ENCODE results near the gene CFAP299. TPM values are rescaled to one million over a fixed set of nuclear protein-coding genes. Genes with fewer than 3 reads are reported as not detected.

The CFAP299 gene
- total RNA-seq, 2 donors from 2014 or later, result not detected

DNA sequence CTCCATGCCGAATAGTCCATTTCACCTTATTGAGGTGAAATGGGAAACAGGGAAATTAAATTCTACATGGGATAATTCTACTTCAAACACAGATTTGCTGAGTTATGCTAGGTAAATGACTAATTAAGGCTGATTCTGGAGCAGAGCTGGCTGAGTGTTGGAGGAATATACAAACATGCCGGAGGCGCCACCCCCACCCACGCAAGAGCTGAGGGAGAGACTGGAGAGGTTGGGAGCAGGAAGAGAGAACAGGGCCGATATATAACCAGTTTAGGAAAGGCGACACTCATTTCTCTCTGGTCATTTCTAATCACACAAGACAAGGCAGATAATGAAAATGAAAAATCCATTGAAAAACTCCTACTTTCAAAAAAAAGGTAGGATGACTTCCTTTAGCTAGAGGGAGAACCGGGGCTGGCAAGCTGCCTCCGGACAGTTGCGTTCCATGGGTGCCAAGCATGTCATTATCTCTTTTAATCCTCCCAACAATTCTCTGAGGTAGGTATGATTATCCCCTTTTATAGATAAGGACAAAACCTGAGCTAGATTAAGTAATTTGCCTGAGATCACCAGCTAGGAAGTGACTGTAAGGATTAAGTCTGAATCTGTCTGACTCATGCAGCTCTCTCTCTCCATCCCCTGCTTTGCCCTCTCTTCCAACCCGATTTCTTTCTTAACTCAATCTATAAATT, 27.6 kb upstream of the CFAP299 start:
- Histone ChIP-seq H3K4me3 (no peak overlapping the region), H3K27ac (no peak overlapping the region), H3K9me3 (no peaks in the 10 kb centered on the region), H3K27me3 (replicated peaks; ENCODE audit: insufficient read depth) (no peaks in the 10 kb centered on the region), H3K4me1 (ENCODE audit: control insufficient read depth in 1 of 2, low read depth in 2 of 2) (no peaks in the 10 kb centered on the region), H3K36me3 (no peaks in the 10 kb centered on the region)
- DNase-seq (ENCODE audit: low spot score) (no peak), ATAC-seq (ENCODE audit: insufficient number of reproducible peaks, low FRiP score, low read depth) (no peak)
- TF ChIP-seq, protein P1, sequence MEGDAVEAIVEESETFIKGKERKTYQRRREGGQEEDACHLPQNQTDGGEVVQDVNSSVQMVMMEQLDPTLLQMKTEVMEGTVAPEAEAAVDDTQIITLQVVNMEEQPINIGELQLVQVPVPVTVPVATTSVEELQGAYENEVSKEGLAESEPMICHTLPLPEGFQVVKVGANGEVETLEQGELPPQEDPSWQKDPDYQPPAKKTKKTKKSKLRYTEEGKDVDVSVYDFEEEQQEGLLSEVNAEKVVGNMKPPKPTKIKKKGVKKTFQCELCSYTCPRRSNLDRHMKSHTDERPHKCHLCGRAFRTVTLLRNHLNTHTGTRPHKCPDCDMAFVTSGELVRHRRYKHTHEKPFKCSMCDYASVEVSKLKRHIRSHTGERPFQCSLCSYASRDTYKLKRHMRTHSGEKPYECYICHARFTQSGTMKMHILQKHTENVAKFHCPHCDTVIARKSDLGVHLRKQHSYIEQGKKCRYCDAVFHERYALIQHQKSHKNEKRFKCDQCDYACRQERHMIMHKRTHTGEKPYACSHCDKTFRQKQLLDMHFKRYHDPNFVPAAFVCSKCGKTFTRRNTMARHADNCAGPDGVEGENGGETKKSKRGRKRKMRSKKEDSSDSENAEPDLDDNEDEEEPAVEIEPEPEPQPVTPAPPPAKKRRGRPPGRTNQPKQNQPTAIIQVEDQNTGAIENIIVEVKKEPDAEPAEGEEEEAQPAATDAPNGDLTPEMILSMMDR (IDR thresholded peaks at IDR 0.05), result no peak

DNA sequence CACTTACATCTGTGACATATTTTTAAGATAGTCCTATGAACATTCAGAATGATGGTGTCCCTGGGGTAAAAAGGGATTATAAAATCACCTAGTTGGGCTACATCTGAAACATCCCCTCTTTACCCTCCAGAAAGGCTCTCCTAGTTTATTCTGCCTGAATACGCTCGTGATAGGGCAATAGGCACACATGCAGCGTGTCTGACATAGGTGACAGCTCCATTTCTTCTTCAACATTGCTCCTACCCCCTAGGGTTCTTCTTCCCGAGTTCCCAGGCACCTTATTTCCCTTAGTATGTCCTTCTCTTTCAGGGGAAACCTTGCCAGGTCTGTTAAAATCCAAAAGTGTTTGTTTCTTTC, 27.1 kb upstream of the CFAP299 start:
- Histone ChIP-seq H3K4me3 (no peak overlapping the region), H3K36me3 (no peaks in the 10 kb centered on the region), H3K27me3 (replicated peaks; ENCODE audit: insufficient read depth) (no peaks in the 10 kb centered on the region), H3K27ac (no peak overlapping the region), H3K4me1 (ENCODE audit: control insufficient read depth in 1 of 2, low read depth in 2 of 2) (no peaks in the 10 kb centered on the region), H3K9me3 (no peaks in the 10 kb centered on the region)
- DNase-seq (ENCODE audit: low spot score), result no peak
- no peak for ATAC-seq (ENCODE audit: insufficient number of reproducible peaks, low FRiP score, low read depth)
- TF ChIP-seq, protein P1 (IDR thresholded peaks at IDR 0.05), result no peak

DNA sequence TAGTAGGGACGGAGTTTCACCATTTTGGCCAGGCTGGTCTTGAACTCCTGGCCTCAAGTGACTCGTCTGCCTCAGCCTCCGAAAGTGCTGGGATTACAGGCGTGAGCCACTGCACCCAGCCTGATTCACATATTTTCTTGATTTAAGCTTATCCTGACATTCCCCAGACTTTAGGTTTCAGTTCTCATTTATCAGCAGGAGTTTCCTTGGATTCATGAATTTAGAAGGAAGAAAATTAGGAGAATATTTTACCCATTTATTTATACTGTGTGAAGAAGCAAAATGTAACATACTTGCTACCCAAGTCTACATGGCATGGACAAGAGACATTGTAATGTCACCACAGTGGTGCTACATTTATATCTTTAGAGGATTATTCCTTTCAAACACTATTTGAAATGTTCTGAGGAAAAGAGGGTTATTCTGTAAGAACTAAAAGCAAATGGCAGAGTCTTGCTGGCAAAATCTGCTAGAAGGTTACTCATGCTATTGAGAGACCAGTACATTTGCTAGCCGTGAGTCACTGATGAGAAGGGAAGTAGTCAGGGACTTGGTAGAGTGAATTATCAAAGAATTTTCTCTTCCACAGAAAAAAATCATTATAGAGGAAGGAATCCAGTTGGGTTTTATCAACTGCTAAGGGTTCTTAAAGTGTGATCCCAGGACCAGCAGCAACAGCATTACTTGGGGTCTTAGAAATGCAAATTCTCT, 26.1 kb upstream of the CFAP299 start:
- Histone ChIP-seq H3K4me3 (no peak overlapping the region), H3K4me1 (ENCODE audit: control insufficient read depth in 1 of 2, low read depth in 2 of 2) (no peaks in the 10 kb centered on the region), H3K36me3 (no peaks in the 10 kb centered on the region), H3K27ac (no peak overlapping the region), H3K9me3 (no peaks in the 10 kb centered on the region), H3K27me3 (replicated peaks; ENCODE audit: insufficient read depth) (no peaks in the 10 kb centered on the region)
- ATAC-seq (ENCODE audit: insufficient number of reproducible peaks, low FRiP score, low read depth), result no peak
- TF ChIP-seq, protein P1 (IDR thresholded peaks at IDR 0.05), result no peak
- DNase-seq (ENCODE audit: low spot score), result no peak

DNA sequence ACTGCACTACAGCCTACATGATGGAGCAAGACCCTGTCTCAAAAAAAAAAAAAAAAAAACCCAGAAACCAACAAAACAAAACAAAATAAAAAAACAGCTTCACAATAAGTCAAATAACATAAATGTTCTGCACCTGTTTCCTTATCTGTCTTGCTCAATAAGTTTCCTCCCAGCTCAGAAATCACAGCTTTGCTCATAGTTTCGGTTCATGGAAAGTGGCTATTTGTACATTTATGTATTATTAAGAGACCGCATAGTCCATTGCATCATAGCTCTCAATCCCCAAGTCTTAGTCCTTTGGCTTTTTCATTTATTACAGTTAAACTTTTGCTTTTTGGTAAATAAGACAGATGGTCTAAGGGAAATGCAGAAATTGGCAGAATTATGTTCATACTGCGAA, 24.4 kb upstream of the CFAP299 start:
- DNase-seq (ENCODE audit: low spot score), result no peak
- no peaks in the 10 kb centered on the region for H3K36me3 ChIP-seq
- no peaks in the 10 kb centered on the region for H3K4me1 ChIP-seq (ENCODE audit: control insufficient read depth in 1 of 2, low read depth in 2 of 2)
- H3K27me3 ChIP-seq (replicated peaks; ENCODE audit: insufficient read depth), result no peaks in the 10 kb centered on the region
- TF ChIP-seq, protein P1 (IDR thresholded peaks at IDR 0.05), result no peak
- H3K9me3 ChIP-seq, result no peaks in the 10 kb centered on the region
- no peak for ATAC-seq (ENCODE audit: insufficient number of reproducible peaks, low FRiP score, low read depth)
- H3K27ac ChIP-seq, result no peak overlapping the region
- no peak overlapping the region for H3K4me3 ChIP-seq

DNA sequence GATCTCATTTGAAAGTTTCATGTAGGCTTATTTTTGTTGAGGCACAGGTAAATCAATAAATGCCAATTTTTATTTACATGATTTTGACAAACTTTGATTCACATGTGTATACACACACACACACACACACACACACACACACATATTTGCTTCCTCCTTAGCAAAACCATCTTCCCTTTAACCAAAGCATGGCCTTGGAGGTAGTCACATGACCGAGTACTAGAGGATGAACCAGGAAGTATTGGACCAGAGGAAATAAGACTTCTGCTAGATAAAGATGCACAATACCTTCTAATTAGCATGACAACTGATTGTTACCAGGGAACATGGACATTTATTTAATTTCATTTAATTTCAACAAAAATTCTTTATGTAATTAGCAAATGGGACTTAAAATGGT, 23.4 kb upstream of the CFAP299 start:
- TF ChIP-seq, protein P1 (IDR thresholded peaks at IDR 0.05), result no peak
- Histone ChIP-seq H3K27ac (no peak overlapping the region), H3K9me3 (no peaks in the 10 kb centered on the region), H3K4me3 (no peak overlapping the region), H3K27me3 (replicated peaks; ENCODE audit: insufficient read depth) (no peaks in the 10 kb centered on the region), H3K36me3 (no peaks in the 10 kb centered on the region), H3K4me1 (ENCODE audit: control insufficient read depth in 1 of 2, low read depth in 2 of 2) (no peaks in the 10 kb centered on the region)
- DNase-seq (ENCODE audit: low spot score) (no peak), ATAC-seq (ENCODE audit: insufficient number of reproducible peaks, low FRiP score, low read depth) (no peak)
